Measurements from ENCODE around the gene RFPL2. TPM values are rescaled to one million over a fixed set of nuclear protein-coding genes. Genes with fewer than 3 reads are reported as not detected.
"Not testable (repeated sequence)": the region's sequence is repeated elsewhere in the genome, so short reads cannot be mapped to it uniquely, and the experiment has no call there.

Gene RFPL2
- total and polyA plus RNA-seq, 2 donors (not counting 3 experiments of a cell fraction or from before 2014, with no cell fraction given), result not detected

DNA sequence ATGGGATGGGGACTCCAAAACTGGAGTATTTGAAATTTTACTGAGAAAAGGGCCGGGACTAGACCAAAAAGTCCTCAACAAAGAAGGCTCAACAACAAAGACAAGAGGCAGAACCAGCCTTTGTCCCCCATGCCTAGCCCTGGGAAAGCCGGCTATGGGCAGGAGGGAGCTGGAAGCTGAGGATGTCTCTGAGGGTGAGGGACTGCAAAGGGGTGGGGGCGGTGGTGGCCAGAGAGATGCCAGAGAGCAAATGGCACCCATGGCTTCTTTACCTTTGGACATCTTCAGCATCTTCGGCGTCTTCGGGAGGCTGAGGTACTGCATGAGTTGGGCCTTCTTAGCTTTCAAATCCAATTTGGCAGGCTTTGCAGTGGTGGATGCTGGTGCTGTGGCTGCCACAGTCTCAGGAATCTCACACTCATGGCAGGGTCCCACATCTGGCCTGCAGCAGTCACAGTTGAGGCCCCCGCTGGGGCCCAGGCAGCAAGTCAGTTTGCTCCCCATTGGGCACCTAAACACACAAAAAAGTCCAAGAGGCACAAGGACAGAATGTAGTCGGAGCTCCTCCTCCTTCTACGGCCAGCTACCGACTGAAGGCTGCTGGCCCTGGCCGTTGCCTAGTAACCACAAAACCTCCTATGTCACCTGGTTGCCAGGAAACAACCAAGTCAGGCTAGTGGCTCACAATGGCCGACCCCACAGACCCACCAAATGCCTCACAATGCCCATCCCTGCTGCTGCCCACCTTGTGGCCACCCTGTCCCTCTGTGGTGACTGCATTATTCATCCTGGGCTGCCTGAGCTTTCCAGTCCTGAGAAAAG is 46.0 kb downstream of the RFPL2 start, which contains the start of gene C22orf42:
TSS of gene C22orf42 (minus strand) at position 592 of the 822 bp plus-strand sequence. CDS start at position 504, 88 bp downstream.
- dilution Hi-C loops (cut with MboI; ENCODE audit: extremely low pct_ligation_motif_present, low sequenced_read_pairs), result no loop called here

DNA sequence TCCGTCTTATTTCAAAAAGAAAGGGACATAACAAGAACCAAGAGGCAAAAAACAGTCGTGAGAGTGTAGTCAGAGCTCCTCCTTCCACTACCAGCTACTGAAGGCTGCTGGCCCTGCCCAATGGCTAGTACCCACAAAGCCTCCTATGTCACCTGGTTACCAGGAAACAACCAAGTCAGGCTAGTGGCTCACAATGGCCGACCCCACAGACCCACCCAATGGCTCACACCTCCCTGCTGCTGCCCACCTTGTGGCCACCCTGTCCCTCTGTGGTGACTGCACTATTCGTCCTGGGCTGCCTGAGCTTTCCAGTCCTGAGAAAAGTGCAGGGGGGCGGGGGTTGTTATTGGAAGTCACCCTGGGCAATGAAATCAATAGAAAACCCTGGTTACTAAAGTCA is 47.2 kb downstream of the RFPL2 start:
- H3K27ac ChIP-seq (ENCODE audit: insufficient read depth, low read depth, low read length); FAIRE-seq; H3K9me3 ChIP-seq (replicated peaks; ENCODE audit: control insufficient read depth, insufficient read depth, low read length): not testable (repeated sequence)

More for the DNA sequence above, 46.0 kb downstream of the RFPL2 start, which contains the start of gene C22orf42:
- ChIA-PET CTCF (no interaction called here), POLR2A (no interaction called here)
- BruUV-seq (replicated peaks), result no TSS peak
- intact Hi-C loops (cut with micrococcal nuclease), result no loop called here
- Histone ChIP-seq H3K4me2 (ENCODE audit: insufficient read depth, low read length) (no peak within 1 kb of the TSS), H3K27ac (ENCODE audit: insufficient read depth, low read depth, low read length) (no peak within 1 kb of the TSS), H3K27me3 (ENCODE audit: control insufficient read depth in 2 of 2, insufficient read depth in 2 of 2, low read length in 2 of 2) (peaks cover 0 to 4% of the 10 kb centered on the region in 2 experiments), H3K9me3 (replicated peaks; ENCODE audit: control insufficient read depth, insufficient read depth, low read length) (no peaks in the 10 kb centered on the region), H3K79me2 (ENCODE audit: control insufficient read depth, insufficient read depth, low read length) (no peaks in the 10 kb centered on the region), H3K36me3 (ENCODE audit: control insufficient read depth in 2 of 2, extremely low read depth in 1 of 2, insufficient read depth in 2 of 2, low read length in 2 of 2) (no peaks in the 10 kb centered on the region), H2AFZ (ENCODE audit: low read depth, low read length) (no peak within 1 kb of the TSS), H3K4me1 (ENCODE audit: control insufficient read depth, extremely low read depth, insufficient read depth, low read length) (no peaks in the 10 kb centered on the region), H3K9ac (replicated peaks; ENCODE audit: extremely low read depth, insufficient read depth, low read length) (no peak within 1 kb of the TSS), H4K20me1 (replicated peaks; ENCODE audit: control insufficient read depth, extremely low read depth, insufficient read depth, low read length) (no peaks in the 10 kb centered on the region), H3K4me3 (replicated peaks in 1 of 3; ENCODE audit: insufficient read depth in 1 of 3, low read depth in 1 of 3, low read length in 3 of 3) (no peak within 1 kb of the TSS), H3K9me1 (replicated peaks; ENCODE audit: control insufficient read depth, extremely low read depth, insufficient read depth, low read length) (no peaks in the 10 kb centered on the region)
- TF ChIP-seq EZH2 (IDR thresholded peaks at IDR 0.05; ENCODE audit: borderline replicate concordance, low read depth, low read length, severe bottlenecking) (no peak), POLR2A (IDR thresholded peaks at IDR 0.05; ENCODE audit: low read depth, low read length) (no peak), FOS (IDR thresholded peaks at IDR 0.05; ENCODE audit: borderline replicate concordance, insufficient read depth, low read length) (no peak), POLR2AphosphoS5 (IDR thresholded peaks at IDR 0.05; ENCODE audit: insufficient read depth, low read depth, low read length) (no peak), JUN (IDR thresholded peaks at IDR 0.05; ENCODE audit: borderline replicate concordance, insufficient read depth, insufficient read length, low read depth) (no peak), MYC (IDR thresholded peaks at IDR 0.05; ENCODE audit: low read depth, low read length) (no peak), GATA2 (IDR thresholded peaks at IDR 0.05; ENCODE audit: insufficient read depth, insufficient read length, low read depth, low read length) (no peak)
- TF ChIP-seq, protein P1, sequence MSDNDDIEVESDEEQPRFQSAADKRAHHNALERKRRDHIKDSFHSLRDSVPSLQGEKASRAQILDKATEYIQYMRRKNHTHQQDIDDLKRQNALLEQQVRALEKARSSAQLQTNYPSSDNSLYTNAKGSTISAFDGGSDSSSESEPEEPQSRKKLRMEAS (IDR thresholded peaks at IDR 0.05; ENCODE audit: insufficient read depth, insufficient read length), result no peak
- TF ChIP-seq, protein P2, sequence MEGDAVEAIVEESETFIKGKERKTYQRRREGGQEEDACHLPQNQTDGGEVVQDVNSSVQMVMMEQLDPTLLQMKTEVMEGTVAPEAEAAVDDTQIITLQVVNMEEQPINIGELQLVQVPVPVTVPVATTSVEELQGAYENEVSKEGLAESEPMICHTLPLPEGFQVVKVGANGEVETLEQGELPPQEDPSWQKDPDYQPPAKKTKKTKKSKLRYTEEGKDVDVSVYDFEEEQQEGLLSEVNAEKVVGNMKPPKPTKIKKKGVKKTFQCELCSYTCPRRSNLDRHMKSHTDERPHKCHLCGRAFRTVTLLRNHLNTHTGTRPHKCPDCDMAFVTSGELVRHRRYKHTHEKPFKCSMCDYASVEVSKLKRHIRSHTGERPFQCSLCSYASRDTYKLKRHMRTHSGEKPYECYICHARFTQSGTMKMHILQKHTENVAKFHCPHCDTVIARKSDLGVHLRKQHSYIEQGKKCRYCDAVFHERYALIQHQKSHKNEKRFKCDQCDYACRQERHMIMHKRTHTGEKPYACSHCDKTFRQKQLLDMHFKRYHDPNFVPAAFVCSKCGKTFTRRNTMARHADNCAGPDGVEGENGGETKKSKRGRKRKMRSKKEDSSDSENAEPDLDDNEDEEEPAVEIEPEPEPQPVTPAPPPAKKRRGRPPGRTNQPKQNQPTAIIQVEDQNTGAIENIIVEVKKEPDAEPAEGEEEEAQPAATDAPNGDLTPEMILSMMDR (IDR thresholded peaks at IDR 0.05; ENCODE audit: extremely low read depth in 1 of 2, insufficient read depth in 1 of 2, low read depth in 1 of 2, low read length in 2 of 2), result no peak
- DNase-seq (ENCODE audit: low read depth, low spot score), result no peak
- no peak for FAIRE-seq

More for the DNA sequence above, 47.2 kb downstream of the RFPL2 start:
- DNase-seq (ENCODE audit: low read depth, low spot score); H3K4me1 ChIP-seq (ENCODE audit: control insufficient read depth, extremely low read depth, insufficient read depth, low read length); H3K9ac ChIP-seq (replicated peaks; ENCODE audit: extremely low read depth, insufficient read depth, low read length); BruUV-seq (replicated peaks); H4K20me1 ChIP-seq (replicated peaks; ENCODE audit: control insufficient read depth, extremely low read depth, insufficient read depth, low read length); H3K4me2 ChIP-seq (ENCODE audit: insufficient read depth, low read length); intact Hi-C loops (cut with micrococcal nuclease); H3K4me3 ChIP-seq (replicated peaks in 1 of 3; ENCODE audit: insufficient read depth in 1 of 3, low read depth in 1 of 3, low read length in 3 of 3); dilution Hi-C loops (cut with MboI; ENCODE audit: extremely low pct_ligation_motif_present, low sequenced_read_pairs); CTCF ChIA-PET; POLR2A ChIA-PET; H3K27me3 ChIP-seq (ENCODE audit: control insufficient read depth in 2 of 2, insufficient read depth in 2 of 2, low read length in 2 of 2); H3K36me3 ChIP-seq (ENCODE audit: control insufficient read depth in 2 of 2, extremely low read depth in 1 of 2, insufficient read depth in 2 of 2, low read length in 2 of 2); H3K9me1 ChIP-seq (replicated peaks; ENCODE audit: control insufficient read depth, extremely low read depth, insufficient read depth, low read length); H3K79me2 ChIP-seq (ENCODE audit: control insufficient read depth, insufficient read depth, low read length); H2AFZ ChIP-seq (ENCODE audit: low read depth, low read length): not testable (repeated sequence)
